ENCODE data around the gene ICOS. TPM values are rescaled to one million over a fixed set of nuclear protein-coding genes. Genes with fewer than 3 reads are reported as not detected.
A peak's percentile ranks its signal among the peaks of the same experiment; 100 is the strongest.
"Not testable (repeated sequence)": the region's sequence is repeated elsewhere in the genome, so short reads cannot be mapped to it uniquely, and the experiment has no call there.

ICOS gene
- total RNA-seq, 1 donor from 2014 or later, result 3.0 TPM

GRCh38 chr2:203928849-203929248 is 7.7 kb upstream of the ICOS start:
- Histone ChIP-seq H3K4me3 (no peak overlapping the region), H3K36me3 (no peaks in the 10 kb centered on the region), H3K9me3 (no peaks in the 10 kb centered on the region), H3K27me3 (ENCODE audit: low read depth) (no peaks in the 10 kb centered on the region), H3K4me1 (no peaks in the 10 kb centered on the region), H3K27ac (no peak overlapping the region)
- DNase-seq, result no peak
- no peak for ATAC-seq
- intact Hi-C loops (cut with DNase I), result no loop called here
- TF ChIP-seq, protein P1, sequence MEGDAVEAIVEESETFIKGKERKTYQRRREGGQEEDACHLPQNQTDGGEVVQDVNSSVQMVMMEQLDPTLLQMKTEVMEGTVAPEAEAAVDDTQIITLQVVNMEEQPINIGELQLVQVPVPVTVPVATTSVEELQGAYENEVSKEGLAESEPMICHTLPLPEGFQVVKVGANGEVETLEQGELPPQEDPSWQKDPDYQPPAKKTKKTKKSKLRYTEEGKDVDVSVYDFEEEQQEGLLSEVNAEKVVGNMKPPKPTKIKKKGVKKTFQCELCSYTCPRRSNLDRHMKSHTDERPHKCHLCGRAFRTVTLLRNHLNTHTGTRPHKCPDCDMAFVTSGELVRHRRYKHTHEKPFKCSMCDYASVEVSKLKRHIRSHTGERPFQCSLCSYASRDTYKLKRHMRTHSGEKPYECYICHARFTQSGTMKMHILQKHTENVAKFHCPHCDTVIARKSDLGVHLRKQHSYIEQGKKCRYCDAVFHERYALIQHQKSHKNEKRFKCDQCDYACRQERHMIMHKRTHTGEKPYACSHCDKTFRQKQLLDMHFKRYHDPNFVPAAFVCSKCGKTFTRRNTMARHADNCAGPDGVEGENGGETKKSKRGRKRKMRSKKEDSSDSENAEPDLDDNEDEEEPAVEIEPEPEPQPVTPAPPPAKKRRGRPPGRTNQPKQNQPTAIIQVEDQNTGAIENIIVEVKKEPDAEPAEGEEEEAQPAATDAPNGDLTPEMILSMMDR (IDR thresholded peaks at IDR 0.05), result peak; percentile 33

DNA sequence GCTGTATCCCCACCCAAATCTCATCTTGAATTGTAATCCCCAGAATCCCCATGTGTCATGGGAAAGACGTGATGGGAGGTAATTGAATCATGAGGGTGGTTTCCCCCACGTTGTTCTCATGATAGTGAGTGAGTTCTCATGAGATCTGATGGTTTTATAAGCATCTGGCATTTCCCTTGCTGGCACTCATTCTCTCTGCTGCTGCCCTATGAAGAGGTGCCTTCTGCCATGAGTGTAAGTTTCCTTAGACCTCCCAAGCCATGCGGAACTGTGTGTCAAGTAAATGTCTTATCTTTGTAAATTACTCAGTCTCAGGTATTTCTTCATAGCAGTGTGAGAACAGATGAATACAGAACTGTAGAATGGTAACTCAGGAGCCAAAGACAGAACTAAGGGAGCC is 5.3 kb upstream of the ICOS start:
- ATAC-seq; intact Hi-C loops (cut with DNase I): not testable (repeated sequence)

GRCh38 chr2:203934041-203934492 is 2.5 kb upstream of the ICOS start:
- TF ChIP-seq, protein P1 (IDR thresholded peaks at IDR 0.05), result no peak
- ATAC-seq (no peak), DNase-seq (no peak)
- Histone ChIP-seq H3K27ac (no peak overlapping the region), H3K4me1 (no peaks in the 10 kb centered on the region), H3K36me3 (no peaks in the 10 kb centered on the region), H3K9me3 (no peaks in the 10 kb centered on the region), H3K27me3 (ENCODE audit: low read depth) (no peaks in the 10 kb centered on the region), H3K4me3 (no peak overlapping the region)
- intact Hi-C loops (cut with DNase I), result no loop called here

More for the DNA sequence above, 5.3 kb upstream of the ICOS start:
- not testable (repeated sequence) for H3K36me3 ChIP-seq; H3K27me3 ChIP-seq (ENCODE audit: low read depth); H3K4me1 ChIP-seq; DNase-seq; H3K4me3 ChIP-seq; H3K9me3 ChIP-seq; H3K27ac ChIP-seq

DNA sequence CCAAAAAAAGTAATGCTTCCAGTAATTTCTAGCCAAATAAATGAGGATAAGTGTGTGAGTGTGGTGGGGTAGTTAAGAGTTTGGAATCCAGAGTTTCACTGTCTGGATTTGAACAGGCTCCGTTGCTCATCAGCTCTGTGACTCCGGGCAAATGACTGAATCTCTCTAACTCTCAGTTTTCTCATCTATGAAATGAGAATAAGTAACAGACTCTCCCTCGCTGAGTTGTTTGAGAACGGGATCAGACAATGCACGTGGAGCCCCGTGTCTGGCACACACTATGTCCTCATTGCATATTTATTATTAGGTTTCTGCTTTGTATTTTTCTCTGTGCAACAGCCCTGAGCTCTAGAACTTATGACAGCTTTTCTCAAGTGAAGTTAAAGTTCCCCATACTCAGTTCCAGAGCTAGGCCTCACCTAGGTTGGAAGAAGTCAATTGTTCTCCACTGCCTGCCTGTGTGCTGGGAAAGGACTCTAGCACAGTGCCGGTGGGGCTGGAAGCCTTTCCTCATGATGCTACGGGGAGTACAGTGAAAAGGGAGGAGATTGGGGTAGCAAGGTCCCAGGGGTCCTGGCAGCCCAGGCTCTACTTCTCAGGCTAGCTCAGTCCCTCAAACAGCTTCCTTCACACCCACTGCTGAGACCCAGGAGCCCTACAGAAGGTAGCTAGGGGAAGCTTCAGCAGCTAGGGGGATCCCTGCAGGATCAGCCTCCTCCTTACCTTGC is 1.7 kb upstream of the ICOS start:
- Histone ChIP-seq H3K4me3 (no peak overlapping the region), H3K27ac (no peak overlapping the region), H3K4me1 (no peaks in the 10 kb centered on the region), H3K9me3 (no peaks in the 10 kb centered on the region), H3K36me3 (no peaks in the 10 kb centered on the region), H3K27me3 (ENCODE audit: low read depth) (no peaks in the 10 kb centered on the region)
- intact Hi-C loops (cut with DNase I), result no loop called here
- TF ChIP-seq, protein P1 (IDR thresholded peaks at IDR 0.05), result no peak
- no peak for ATAC-seq
- no peak for DNase-seq

DNA sequence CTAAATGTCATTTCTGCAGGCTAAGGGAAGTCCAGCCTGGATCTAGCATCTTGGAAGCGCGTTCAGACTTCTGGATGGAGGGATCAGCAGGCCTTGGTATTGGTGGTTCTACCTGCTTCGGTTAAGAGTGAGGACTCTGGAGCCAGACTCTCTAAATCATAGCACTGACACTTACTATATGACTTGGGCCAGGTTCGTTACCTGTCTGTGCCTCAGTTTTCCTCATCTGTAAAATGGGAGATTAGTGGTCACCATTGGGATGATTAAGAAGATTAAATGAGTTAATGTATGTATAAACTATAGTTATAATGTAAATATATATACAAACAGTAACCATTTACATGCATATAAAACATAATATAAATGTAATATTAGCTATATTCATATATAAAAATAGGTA is 995 bp upstream of the ICOS start:
- intact Hi-C loops (cut with DNase I), result no loop called here
- no peak for DNase-seq
- no peak for ATAC-seq

DNA sequence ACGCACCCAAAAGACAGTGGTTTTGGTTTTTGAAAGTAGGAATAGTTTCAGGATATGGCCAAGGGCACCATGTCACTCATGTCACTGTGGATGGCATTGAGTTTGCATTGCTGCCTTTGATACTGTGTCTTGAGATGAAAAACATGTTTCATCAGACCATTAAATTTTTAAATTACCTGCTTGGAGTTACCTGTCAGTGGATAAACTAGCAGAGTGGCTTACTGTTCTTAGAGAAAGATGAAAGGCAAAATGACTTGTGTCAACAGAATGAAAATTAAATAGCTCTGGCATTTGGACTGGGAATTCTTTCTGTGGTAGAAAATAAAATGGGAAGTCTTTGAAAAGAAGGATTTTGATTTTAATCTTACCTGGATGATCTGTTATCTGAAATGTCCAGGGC is 386 bp downstream of the ICOS start:
- H3K4me1 ChIP-seq, result no peaks in the 10 kb centered on the region
- TF ChIP-seq, protein P1 (IDR thresholded peaks at IDR 0.05), result no peak
- no peak for DNase-seq
- no peaks in the 10 kb centered on the region for H3K9me3 ChIP-seq
- no peaks in the 10 kb centered on the region for H3K36me3 ChIP-seq
- ATAC-seq, result no peak
- intact Hi-C loops (cut with DNase I), result no loop called here
- peak overlapping the region; percentile 20 for H3K4me3 ChIP-seq
- H3K27ac ChIP-seq, result no peak overlapping the region
- H3K27me3 ChIP-seq (ENCODE audit: low read depth), result no peaks in the 10 kb centered on the region

More for the DNA sequence above, 995 bp upstream of the ICOS start:
- Histone ChIP-seq H3K36me3 (no peaks in the 10 kb centered on the region), H3K27me3 (ENCODE audit: low read depth) (no peaks in the 10 kb centered on the region), H3K27ac (no peak overlapping the region), H3K4me3 (no peak overlapping the region), H3K4me1 (no peaks in the 10 kb centered on the region), H3K9me3 (no peaks in the 10 kb centered on the region)
- TF ChIP-seq, protein P1 (IDR thresholded peaks at IDR 0.05), result no peak

Data from lower lobe of right lung (tissue), 2 donors.